GM21423 (cell line): Measurements from ENCODE around the gene TUBG2.
"Not testable (repeated sequence)": the region's sequence is repeated elsewhere in the genome, so short reads cannot be mapped to it uniquely, and the experiment has no call there.

Experiments
- ATAC-seq: cut with Tn5 transposase; IDR thresholded peaks from one replicate; pipeline ENCODE4 v1.9.1; 2021; ENCODE audit warnings: mild to moderate bottlenecking, moderate library complexity; ENCODE audit not compliant: unreplicated experiment

TUBG2 gene

DNA sequence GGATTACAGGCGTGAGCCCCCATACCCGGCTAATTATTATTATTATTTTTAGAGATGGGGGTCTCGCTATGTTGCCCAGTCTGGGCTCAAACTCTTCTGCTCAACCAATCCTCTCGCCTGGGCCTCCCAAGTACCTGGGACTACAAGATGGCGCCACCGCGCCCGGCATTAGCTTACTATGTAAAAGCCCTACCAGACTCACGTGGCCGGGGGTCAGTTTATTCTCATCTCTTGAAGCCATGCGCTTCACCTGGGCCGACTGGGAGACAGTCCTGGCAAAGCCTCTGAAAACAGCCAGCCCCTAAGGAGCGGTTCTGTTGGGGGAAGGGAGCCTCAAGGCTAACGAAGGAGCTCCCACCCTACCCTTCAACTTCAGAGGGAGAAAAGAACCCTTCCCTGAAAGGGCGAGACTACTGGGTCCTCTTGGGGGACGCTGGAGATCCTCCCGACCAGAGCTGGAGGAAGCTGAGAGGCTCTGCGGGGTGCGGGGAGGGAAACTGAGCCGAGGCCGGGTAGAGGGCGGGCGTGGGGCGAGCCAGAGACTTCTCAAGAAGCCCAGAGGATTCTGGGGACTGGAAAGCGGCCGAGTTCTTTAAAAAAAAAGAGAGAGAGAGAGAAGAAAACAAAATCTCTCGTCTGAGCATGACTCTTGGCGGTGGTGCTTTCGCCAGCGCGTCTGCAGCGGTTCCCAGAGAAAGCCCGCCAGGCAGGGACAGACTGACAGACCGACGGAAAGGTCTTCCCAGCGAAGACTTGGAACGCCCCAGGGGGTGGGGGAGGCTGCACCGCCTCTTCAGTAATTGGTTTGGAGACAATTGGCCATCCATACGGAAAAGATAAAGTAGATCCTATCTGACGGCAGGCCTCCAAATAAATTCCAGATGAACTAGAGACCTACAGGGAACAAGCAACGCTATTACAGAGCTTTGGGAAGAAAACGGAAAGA lies 5.6 kb upstream of the TUBG2 start:
- no peak for ATAC-seq

DNA sequence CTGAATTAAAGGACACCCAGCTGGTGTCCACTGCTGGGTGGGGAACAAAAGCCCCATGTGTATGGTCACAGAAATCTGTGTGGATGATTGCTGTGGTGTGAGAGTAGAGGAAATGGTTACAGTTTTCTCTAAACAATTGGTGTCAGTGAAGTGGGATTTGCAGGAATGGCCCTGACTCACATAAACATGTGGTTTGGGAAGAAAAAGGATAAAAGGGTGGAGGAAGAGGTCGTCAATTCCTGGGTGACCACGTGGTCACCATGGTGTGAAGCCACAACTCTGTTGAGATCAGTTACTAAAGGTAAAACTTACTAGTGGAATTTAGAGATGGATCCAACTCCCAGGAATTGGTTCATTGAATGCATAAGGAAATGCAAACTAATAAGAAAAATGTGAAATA lies 3.6 kb upstream of the TUBG2 start:
- no peak for ATAC-seq

GRCh38 chr17:42657824-42658588 lies 1.1 kb upstream of the TUBG2 start:
- ATAC-seq = no peak

DNA sequence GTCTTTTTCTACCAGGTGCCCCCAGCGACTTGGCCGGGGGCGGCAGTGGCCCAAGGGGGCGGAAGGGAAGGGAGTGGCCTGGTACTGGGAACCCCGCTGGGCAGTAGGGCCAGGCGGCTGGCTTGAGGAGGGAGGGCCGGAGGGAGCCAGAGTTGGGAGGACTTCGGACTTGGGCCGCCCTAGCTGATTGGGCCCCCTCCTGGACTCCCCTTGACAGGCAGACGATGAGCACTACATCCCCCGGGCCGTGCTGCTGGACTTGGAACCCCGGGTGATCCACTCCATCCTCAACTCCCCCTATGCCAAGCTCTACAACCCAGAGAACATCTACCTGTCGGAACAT lies 819 bp downstream of the TUBG2 start:
- not testable (repeated sequence) for ATAC-seq

- ATAC-seq = no peak
Measured at GRCh38 chr17:42660692-42661345, 1.7 kb downstream of the TUBG2 start.

DNA sequence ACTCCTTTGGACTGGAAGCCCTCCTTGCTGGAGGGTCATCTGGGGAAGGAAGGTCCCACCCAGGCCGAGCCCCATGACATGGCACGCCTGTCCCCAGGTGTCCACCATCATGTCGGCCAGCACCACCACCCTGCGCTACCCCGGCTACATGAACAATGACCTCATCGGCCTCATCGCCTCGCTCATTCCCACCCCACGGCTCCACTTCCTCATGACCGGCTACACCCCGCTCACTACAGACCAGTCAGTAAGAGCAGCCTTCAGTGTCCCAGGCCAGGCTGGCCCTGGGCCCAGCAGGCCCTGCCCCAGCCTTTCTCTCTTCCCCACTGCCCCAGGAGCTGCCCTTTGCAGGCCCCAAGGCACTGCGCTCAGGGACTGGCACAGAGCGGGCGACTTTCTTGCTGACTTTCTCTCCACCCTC lies 6.5 kb downstream of the TUBG2 start:
- no peak for ATAC-seq

- not testable (repeated sequence) for ATAC-seq
Measured at GRCh38 chr17:42666126-42666525, 7.0 kb downstream of the TUBG2 start.

DNA sequence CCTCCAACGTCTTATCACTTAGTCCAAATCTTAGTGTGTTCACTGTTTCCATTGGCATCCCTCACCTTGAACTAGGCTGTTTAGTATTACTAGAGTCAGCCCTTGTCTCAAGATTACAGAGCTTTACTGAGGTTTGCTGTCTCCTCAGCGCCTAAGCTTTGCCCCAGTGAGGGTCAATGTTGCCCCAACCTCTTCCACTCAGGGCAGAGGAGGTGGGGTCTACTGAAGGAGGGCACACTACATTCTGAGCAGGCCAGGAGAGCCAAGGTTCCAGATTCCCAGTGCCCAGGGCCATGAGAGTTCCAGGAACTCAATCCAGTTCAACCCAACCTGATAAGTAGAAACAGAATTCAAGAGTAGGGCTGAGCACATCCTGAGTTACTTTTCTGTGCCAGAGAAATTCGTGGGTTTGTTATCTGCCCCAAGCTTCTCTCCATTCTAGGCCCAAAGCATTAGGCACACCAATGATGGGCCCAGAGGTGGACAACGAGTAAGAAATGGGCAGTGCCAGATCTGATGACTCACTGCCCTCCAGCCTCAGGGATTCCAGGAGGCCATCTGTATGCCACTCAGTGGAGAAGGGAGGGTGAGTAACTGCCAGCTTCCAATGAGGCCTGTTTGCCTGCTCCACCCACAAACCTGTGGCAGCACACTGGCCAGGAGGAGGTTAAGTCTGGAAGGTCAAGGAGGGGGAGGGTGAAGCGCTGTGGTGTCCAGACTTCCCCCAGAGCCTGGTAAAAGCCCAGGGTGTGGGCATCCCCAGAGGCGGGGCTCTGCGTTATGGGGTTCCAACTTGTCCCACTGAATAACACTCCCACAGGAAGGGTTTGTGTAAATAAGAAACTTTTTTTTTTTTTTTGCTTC lies 8.2 kb downstream of the TUBG2 start:
- ATAC-seq = no peak

DNA sequence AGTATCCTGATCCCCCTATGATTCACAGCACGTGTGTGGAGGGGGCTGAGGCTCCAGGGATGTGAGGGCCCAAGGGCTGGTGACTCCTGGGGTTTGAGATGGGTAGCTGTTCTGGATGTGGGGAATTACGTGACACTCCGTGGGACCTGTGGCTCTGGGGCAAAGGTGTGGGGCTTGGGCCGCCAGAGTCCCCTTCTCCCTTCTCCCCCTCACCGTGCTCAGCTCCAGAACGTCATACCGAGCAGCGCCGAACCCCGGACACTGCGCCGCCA lies 10.6 kb downstream of the TUBG2 start:
- no peak for ATAC-seq

- no peak for ATAC-seq
Measured at GRCh38 chr17:42669977-42670788, 11.1 kb downstream of the TUBG2 start.

GRCh38 chr17:42670789-42671657 lies 11.9 kb downstream of the TUBG2 start:
- no peak for ATAC-seq

- ATAC-seq = no peak
Measured at GRCh38 chr17:42672038-42672437, 13.0 kb downstream of the TUBG2 start.

DNA sequence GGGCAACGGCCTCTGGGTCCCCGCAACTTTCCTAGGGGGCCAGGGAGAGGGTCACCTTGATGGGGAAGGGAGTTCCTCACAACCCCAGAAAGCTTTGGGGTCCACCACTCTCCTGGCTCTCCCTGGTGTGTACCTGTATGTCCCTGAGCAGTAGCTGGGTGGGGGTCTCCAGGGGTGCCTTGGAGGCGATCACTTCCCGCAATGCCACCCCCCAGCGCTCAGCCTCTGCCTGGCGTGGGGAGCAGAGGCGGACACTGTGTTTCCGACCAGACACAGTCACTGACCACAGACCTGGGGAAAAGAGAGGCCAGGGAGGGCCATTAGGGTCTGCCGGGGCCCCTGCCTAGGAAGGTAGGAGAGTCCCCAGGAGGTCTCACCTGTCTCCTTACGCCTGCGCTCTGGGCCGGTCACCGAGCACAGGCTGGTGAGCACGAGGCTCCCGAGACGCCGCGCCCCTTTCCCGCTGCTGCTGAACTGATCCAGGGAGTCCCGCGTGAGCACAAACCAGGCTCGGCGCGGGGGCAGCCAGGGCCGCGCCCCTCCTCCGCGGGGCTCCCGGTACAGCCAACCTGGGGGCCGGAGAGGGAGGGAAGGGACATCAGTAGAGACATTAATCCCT lies 14.3 kb downstream of the TUBG2 start:
- ATAC-seq = no peak

- no peak for ATAC-seq
Measured at GRCh38 chr17:42673885-42674754, 15.0 kb downstream of the TUBG2 start.

DNA sequence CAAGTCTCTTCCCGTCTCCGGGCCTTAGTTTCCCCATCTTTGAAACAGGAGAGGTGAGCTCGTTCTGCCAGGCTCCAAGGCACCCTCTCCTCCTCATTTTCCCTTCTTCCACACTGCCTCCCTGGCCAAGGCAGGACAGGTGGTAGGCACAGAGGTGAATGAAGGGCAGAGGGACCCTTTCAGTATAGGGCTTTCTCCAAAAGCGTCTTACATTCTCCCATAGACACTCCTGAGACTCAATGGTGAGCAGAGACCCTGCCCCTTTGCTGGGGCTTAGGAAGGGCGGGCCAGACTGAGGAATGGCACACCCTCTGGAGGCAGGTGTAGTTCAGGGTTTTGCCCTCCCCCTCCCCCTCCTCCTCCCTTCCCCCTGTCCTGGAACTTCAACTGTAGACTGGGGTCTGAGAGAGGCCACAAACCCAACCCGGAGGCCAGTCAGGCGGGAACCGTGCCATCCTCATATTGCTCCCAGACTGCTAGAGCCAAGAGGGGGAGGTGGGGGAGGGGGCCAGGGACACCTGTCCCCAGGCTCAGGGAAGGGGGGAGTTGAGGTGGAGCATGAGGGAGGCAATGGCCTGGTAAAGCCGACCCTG lies 15.8 kb downstream of the TUBG2 start:
- ATAC-seq = no peak

DNA sequence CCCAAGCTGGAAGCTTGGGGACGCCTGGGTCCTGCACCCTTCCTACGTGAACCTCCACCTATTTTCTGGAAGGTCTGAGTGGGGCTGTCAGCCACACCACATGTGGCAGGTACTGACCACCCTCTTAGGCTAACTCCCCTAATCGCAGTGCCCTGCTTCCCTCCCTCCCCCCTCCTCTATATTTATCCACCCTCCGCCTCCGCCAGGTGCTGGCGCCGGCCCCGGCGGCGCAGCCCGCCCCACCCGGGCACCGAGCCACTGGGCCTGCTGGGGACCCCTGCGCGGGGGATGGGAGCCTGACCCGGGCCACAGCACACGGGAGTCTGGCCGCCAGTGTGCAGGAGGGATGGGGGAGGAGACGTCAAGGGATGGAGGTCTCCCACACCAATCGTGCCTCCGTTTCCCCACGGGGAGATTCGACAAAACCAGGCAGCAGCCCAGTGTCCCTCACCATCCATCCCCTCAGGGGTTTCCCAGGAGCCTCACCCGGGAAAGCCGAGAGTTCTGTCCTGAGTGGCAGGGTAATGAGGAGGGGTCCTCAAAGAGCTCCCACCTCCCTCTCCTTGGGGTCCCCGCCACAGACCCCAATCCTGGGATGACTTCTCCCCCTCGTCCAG lies 16.4 kb downstream of the TUBG2 start:
- ATAC-seq = no peak

GRCh38 chr17:42675965-42676423 lies 16.9 kb downstream of the TUBG2 start:
- no peak for ATAC-seq
